C4-2B (cell line): ENCODE measurements around the gene CPT1C.

Experiments used
- CTCF ChIP-seq: fragments of 450-650 bp; conservative IDR thresholded peaks from 2 replicates; pipeline ENCODE4 v1.5.1; 2017; ENCODE audit warnings: mild to moderate bottlenecking
- ZFX ChIP-seq: fragments of 450-650 bp; IDR thresholded peaks from 2 replicates; pipeline ENCODE4 v1.6.1; 2017

GRCh38 chr19:49701271-49701786 lies 10.4 kb downstream of the CPT1C start:
- no peak for TF ChIP-seq CTCF
- no peak for TF ChIP-seq ZFX
